Naive B cell (primary cell): ENCODE data around the gene EPB41L2. TPM values are rescaled to one million over a fixed set of nuclear protein-coding genes. Genes with fewer than 3 reads are reported as not detected.
A peak's percentile ranks its signal among the peaks of the same experiment; 100 is the strongest.

Experiments used
- ATAC-seq, 2 donors: fragments of 150-1000 bp; cut with Tn5 transposase; 2 replicates each; pipeline ENCODE4 v1.10.0; 2021; ENCODE audit warnings: low read depth in 2 of 2, mild to moderate bottlenecking in 2 of 2, moderate library complexity in 2 of 2
- DNase-seq: peaks from one replicate; pipeline ENCODE4 v3.0.0; 2022
- H3K27ac Mint-ChIP-seq, 6 donors: one replicate each; pipeline ENCODE4 v1.8.0; 2020 to 2022; ENCODE audit warnings: mild to moderate bottlenecking in 6 of 6, mixed read lengths in 6 of 6, moderate library complexity in 5 of 6, inconsistent platforms in 2 of 6
- H3K27me3 Mint-ChIP-seq, 3 donors: one replicate each; pipeline ENCODE4 v1.8.0; 2021 to 2022; ENCODE audit warnings: mixed read lengths in 3 of 3, mild to moderate bottlenecking in 1 of 3
- H3K36me3 Mint-ChIP-seq, 2 donors: one replicate each; pipeline ENCODE4 v1.8.0; 2020 to 2022; ENCODE audit warnings: mixed read lengths in 2 of 2, inconsistent platforms in 1 of 2, mild to moderate bottlenecking in 1 of 2
- H3K4me1 Mint-ChIP-seq, 3 donors: one replicate each; pipeline ENCODE4 v1.8.0; 2020 to 2022; ENCODE audit warnings: mixed read lengths in 3 of 3, inconsistent platforms in 1 of 3, mild to moderate bottlenecking in 1 of 3, moderate library complexity in 1 of 3
- H3K4me3 Mint-ChIP-seq, 8 donors: one replicate each; pipeline ENCODE4 v1.8.0; 2020 to 2022; ENCODE audit warnings: mild to moderate bottlenecking in 8 of 8, mixed read lengths in 8 of 8, moderate library complexity in 8 of 8, inconsistent platforms in 2 of 8
- H3K9me3 Mint-ChIP-seq, 7 donors: one replicate each; pipeline ENCODE4 v1.8.0; 2020 to 2022; ENCODE audit warnings: mixed read lengths in 7 of 7, mild to moderate bottlenecking in 5 of 7, inconsistent platforms in 2 of 7, moderate library complexity in 1 of 7
- polyA plus RNA-seq, 6 donors: library from polyadenylated mRNA; unstranded; fragments of 300-500 nt; fragmentation: Illumina TruSeq; gene quantifications; one replicate each; pipeline ENCODE4 v1.2.3, GENCODE V29; 2021; ENCODE audit warnings: low read depth in 6 of 6

EPB41L2 gene
- polyA plus RNA-seq, 6 donors from 2014 or later: 10.9 to 51.1 (median 34.0) TPM

DNA sequence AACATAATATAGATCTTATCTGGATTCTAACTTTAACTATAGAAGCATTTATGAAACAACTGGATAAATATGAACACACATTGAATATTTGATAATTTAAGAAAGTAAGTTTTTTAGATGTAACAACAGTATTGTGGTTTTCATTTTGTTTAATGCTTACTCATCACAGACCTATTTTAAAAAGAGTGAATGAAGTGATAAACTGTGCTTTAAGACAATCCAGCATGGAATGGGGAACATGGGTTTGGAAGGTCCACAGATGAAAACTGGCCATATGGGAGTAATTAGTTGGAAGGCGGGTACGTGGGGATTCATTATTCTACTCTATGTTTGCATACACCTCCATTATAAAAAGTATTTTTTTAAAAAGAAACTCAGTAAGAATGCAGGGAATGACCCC is 21.2 kb downstream of the EPB41L2 start:
- Mint-ChIP-seq H3K36me3 (no peaks in the 10 kb centered on the region), H3K9me3 (no peaks in the 10 kb centered on the region), H3K27ac (peak overlapping the region in 1 of 6 donors; percentile 15), H3K4me1 (peaks cover 6 to 17% (median 11%) of the 10 kb centered on the region in 3 donors), H3K4me3 (no peak overlapping the region), H3K27me3 (no peaks in the 10 kb centered on the region)
- ATAC-seq (no peak), DNase-seq (no peak)

DNA sequence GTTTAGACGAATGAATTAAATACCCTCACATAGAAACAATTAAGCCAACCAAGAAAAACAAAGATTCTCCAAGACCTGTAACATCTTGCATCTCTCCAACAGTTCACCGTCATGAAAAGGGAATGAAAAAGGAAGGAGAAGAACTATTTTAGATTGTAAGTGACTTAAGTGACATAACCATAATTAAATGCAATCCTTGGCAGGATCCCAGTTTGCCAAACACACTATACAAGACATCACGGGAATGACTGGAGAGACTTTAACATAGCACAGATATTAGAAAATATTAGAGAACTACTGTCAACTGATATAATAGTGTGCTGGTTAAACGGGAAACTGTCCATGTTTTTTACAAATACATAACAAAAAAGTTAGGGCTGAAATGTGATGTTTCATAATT is 22.2 kb downstream of the EPB41L2 start:
- DNase-seq (no peak), ATAC-seq (no peak)
- Mint-ChIP-seq H3K27ac (no peak overlapping the region), H3K4me3 (no peak overlapping the region), H3K4me1 (peaks cover 9 to 27% (median 10%) of the 10 kb centered on the region in 3 donors), H3K27me3 (no peaks in the 10 kb centered on the region), H3K36me3 (no peaks in the 10 kb centered on the region), H3K9me3 (no peaks in the 10 kb centered on the region)

DNA sequence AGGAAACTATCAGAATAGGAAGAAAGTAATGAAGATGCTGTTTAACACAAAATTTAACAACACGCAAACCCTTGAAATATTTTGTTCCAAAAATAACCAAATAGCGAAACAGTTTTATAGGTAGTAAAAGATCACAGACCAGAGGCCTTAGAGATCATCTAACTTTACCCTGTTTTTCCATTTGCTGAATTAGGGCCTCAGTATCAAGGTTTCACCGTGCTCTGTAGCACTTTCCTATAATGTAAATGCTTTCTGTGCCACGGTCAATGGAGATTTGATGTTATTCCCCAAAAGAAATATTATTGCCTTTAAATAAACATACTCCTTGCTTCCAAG is 23.7 kb downstream of the EPB41L2 start:
- H3K27me3 Mint-ChIP-seq: no peaks in the 10 kb centered on the region
- H3K4me3 Mint-ChIP-seq: no peak overlapping the region
- ATAC-seq: no peak
- DNase-seq: no peak
- no peak overlapping the region for H3K27ac Mint-ChIP-seq
- no peaks in the 10 kb centered on the region for H3K36me3 Mint-ChIP-seq
- no peaks in the 10 kb centered on the region for H3K9me3 Mint-ChIP-seq
- peaks cover 4 to 24% (median 12%) of the 10 kb centered on the region in 3 donors for H3K4me1 Mint-ChIP-seq

DNA sequence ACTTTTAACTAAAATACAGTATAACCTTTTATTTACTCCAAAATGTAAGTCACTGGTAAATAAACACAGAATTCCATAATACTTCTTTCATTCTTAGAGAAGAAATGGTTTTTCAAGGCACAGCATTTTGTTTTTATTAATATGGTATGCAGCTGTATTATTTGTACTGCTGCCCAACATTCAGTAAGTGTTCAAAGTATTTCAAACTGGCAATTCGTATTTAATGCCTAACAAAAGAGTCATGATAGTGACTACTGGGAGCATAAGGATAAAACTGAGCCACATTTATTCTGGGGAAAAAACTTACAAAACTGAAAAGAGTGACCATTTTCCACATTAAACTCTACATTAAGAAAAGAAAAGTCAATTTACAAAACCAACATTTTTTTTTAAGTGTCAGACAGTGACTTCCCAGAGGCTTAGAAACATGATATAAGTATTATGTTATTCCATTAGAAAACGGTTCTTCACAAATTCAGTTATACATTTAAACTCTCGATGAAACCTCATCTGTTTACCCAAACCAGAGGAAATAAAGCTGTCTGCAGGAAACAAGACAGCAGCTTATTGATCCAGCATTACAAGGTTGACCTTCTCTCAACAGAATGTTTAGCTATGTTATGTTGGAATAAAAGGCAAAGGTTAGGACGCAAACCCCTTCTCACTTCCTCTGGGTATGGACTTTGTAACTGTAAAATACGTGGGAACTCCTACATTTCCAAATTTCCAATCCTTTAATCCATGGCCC is 24.3 kb downstream of the EPB41L2 start:
- Mint-ChIP-seq H3K36me3 (no peaks in the 10 kb centered on the region), H3K4me1 (peaks cover 7 to 29% (median 15%) of the 10 kb centered on the region in 3 donors), H3K27me3 (no peaks in the 10 kb centered on the region), H3K27ac (no peak overlapping the region), H3K9me3 (no peaks in the 10 kb centered on the region), H3K4me3 (no peak overlapping the region)
- no peak for ATAC-seq
- no peak for DNase-seq

DNA sequence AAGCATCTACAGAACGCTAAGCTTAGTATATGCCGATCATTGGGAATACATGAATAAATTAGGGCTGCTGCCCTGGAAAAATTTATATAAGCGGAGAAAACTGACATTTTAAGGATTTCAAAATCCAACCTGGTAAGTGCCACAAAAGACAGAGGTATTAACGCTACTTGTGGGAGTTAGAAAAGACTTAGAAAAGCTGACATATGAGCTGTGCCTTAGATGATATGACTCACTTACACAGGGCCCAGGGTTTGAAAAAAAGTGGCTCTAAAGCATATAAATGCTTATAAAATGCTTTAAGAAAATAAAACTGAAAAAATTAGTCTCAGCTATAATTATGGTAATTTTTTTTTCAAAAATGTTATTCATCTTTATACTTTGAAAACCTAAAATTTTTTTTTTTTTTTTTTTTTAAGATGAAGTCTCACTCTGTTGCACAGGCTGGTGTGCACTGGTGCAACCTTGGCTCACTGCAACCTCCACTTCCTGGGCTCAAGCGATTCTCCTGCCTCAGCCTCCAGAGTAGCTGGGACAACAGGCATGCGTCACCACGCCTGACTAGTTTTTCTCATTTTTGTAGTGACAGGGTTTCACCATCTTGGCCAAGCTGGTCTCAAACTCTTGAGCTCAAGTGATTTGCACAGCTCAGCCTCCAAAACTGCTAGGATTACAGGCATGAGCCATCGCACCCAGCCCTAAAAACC is 25.7 kb downstream of the EPB41L2 start:
- no peak for ATAC-seq
- Mint-ChIP-seq H3K4me3 (no peak overlapping the region), H3K4me1 (peaks cover 17 to 34% (median 22%) of the 10 kb centered on the region in 3 donors), H3K9me3 (no peaks in the 10 kb centered on the region), H3K36me3 (no peaks in the 10 kb centered on the region), H3K27me3 (no peaks in the 10 kb centered on the region), H3K27ac (no peak overlapping the region)
- DNase-seq: no peak

DNA sequence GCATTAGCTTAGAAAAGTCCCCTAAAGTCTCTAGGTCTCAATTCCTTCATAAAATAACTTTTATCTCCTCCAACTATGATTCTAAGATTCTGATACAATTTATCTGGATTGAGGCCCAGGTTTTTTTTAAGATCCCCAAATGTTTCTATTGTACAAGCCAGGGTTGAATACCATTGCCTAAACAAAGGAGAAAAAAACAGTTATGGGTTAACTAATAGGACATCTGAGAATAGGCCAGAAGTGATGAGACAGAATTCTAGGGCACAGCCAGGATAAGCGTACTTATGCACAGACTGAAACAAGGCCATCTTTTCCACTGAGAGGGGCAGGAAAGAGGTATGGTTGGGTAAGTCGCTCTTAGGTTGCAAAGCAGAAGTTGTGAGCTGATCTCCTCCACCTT is 26.4 kb downstream of the EPB41L2 start:
- ATAC-seq: no peak
- DNase-seq: no peak
- no peaks in the 10 kb centered on the region for H3K9me3 Mint-ChIP-seq
- H3K4me1 Mint-ChIP-seq: peaks cover 17 to 30% (median 22%) of the 10 kb centered on the region in 3 donors
- H3K4me3 Mint-ChIP-seq: no peak overlapping the region
- H3K36me3 Mint-ChIP-seq: no peaks in the 10 kb centered on the region
- H3K27me3 Mint-ChIP-seq: no peaks in the 10 kb centered on the region
- H3K27ac Mint-ChIP-seq: no peak overlapping the region

DNA sequence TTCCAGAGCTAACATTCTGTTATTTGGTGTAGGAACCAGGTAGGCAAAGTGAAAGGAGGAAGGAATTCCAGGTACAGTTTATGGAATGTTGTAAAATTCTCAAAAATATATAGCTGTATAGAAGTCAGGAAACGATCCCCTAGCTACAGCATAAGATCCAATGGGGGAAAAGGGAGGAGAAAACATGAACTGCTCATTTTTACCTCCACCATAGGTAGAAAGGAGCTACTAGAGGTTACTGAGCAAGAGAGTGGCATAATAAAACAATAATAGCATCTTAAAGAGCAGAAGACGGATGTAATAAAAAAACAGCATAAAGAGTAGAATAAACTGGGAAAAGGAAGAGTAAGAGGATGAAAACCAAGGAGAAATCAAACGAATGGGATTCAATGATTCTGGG is 26.9 kb downstream of the EPB41L2 start:
- no peaks in the 10 kb centered on the region for H3K36me3 Mint-ChIP-seq
- H3K9me3 Mint-ChIP-seq: no peaks in the 10 kb centered on the region
- no peak for DNase-seq
- H3K4me3 Mint-ChIP-seq: no peak overlapping the region
- H3K4me1 Mint-ChIP-seq: peaks cover 17 to 30% (median 25%) of the 10 kb centered on the region in 3 donors
- no peaks in the 10 kb centered on the region for H3K27me3 Mint-ChIP-seq
- no peak for ATAC-seq
- no peak overlapping the region for H3K27ac Mint-ChIP-seq

DNA sequence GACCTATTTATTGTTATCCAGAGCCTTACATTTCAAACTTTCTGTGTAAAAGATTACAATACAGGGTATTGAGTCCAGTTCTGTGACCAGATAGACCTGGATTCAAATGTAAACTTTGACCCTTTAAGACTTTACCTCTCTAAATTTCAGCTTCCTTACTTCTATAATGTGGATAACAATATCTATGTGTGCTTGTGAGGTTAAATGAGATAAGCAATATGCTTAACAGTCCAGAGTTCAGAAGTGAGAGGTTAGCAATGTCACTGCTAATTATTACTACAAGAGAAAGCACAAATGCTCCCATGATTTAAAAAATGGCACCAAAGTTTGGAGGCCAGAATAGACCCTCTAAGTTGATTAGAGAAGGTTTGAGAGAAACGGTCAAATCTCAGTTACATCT is 27.5 kb downstream of the EPB41L2 start:
- Mint-ChIP-seq H3K4me3 (no peak overlapping the region), H3K36me3 (no peaks in the 10 kb centered on the region), H3K9me3 (no peaks in the 10 kb centered on the region), H3K4me1 (peaks cover 17 to 30% (median 28%) of the 10 kb centered on the region in 3 donors), H3K27me3 (no peaks in the 10 kb centered on the region), H3K27ac (no peak overlapping the region)
- DNase-seq (no peak), ATAC-seq (no peak)

DNA sequence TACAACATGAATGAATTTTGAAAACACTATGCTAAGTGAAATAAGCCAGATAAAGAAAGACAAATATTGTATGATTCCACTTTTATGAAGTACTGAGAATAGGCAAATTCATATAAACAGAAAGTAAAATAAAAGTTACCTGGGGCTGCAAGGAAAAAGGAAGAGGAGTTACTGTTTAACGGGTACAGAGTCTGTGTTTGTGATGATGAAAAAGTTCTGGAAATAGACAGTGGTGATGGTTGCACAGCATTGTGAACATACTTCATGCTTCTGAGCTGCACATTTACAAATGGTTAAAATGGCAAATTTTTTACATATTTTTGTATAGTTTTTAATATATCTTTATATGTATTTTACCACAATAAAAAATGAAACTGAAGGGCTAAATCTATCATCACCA is 29.4 kb downstream of the EPB41L2 start:
- Mint-ChIP-seq H3K4me1 (peaks cover 25 to 44% (median 40%) of the 10 kb centered on the region in 3 donors), H3K27ac (no peak overlapping the region), H3K4me3 (no peak overlapping the region), H3K27me3 (no peaks in the 10 kb centered on the region), H3K36me3 (no peaks in the 10 kb centered on the region), H3K9me3 (no peaks in the 10 kb centered on the region)
- ATAC-seq (no peak), DNase-seq (no peak)

DNA sequence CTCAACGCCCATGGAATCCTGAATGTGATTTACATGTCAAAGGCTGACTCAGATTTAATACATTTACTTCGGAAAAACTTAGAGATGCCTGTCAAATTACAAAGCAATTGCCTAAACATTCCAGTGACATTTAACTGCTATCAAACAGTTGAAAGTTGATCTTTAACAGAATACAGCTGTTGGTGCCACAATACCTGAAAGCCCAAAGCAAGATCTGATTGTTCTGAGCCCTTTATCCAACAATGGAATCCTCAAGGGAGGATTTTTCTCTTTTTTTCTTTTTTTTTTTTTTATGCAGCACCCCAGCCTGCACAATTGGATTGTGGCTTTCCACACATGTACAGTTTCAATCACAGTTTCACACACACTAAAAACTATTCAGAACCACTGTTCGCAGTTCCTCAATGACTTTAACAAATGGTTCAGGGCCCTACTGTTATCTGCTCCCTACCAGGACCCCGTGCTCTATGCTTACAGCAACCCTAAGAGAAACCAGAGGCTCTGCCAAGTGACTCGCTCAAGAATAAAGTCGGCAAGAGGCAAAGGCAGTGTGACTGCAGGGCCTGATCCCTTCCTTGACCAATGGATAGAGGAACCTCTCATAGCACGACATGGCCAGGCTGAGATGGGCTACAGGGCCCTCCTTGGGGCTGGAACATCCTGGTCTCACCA is 33.3 kb downstream of the EPB41L2 start:
- H3K4me3 Mint-ChIP-seq: no peak overlapping the region
- H3K27me3 Mint-ChIP-seq: no peaks in the 10 kb centered on the region
- peaks cover 0 to 1% (median 0%) of the 10 kb centered on the region in 7 donors for H3K9me3 Mint-ChIP-seq
- ATAC-seq (peak in 1 of 2 donors; percentile 35), DNase-seq (no peak)
- no peaks in the 10 kb centered on the region for H3K36me3 Mint-ChIP-seq
- peaks cover 36 to 53% (median 50%) of the 10 kb centered on the region in 3 donors for H3K4me1 Mint-ChIP-seq
- H3K27ac Mint-ChIP-seq: no peak overlapping the region

DNA sequence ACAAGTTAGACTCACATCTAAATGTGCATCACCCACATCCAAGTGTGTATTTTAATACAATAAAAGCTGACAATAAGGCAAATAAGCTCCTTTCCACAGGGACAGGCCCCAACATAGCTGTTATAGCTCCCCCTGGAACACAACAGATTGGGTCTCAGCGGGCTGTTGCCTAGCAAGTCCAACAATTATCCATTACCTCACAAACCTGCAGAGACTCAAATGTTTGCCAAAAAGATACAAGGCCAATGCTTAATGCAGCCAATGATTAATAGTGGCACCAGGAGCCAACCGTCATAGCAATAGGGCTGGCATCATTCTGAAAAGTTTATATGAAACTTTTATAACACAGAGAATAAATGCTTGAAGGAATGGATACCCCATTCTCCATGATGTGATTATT is 35.7 kb downstream of the EPB41L2 start:
- peaks cover 34 to 52% (median 38%) of the 10 kb centered on the region in 3 donors for H3K4me1 Mint-ChIP-seq
- no peak for ATAC-seq
- H3K9me3 Mint-ChIP-seq: peaks cover 0 to 1% (median 0%) of the 10 kb centered on the region in 7 donors
- H3K4me3 Mint-ChIP-seq: no peak overlapping the region
- no peaks in the 10 kb centered on the region for H3K36me3 Mint-ChIP-seq
- H3K27ac Mint-ChIP-seq: no peak overlapping the region
- no peak for DNase-seq
- no peaks in the 10 kb centered on the region for H3K27me3 Mint-ChIP-seq

DNA sequence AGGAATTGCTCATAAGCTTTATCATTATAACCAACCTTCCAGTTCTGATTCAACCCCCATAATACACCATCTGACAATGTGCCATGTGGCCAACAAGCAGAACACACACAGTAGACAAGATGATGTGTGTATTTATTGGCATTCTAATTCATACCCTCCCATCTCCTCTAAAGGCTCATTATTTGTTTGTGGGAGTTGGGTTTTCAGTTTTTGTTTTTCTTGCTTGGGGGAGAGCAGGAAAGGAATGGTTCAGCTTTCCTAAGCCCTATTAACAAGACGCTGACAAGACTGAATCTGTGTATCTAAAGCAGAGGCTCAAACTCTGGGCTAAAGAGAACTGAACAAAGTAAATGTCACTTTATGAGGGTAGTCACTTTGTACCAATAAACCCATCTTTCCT is 36.8 kb downstream of the EPB41L2 start:
- no peaks in the 10 kb centered on the region for H3K36me3 Mint-ChIP-seq
- H3K9me3 Mint-ChIP-seq: peaks cover 0 to 1% (median 0%) of the 10 kb centered on the region in 7 donors
- no peak for ATAC-seq
- H3K4me1 Mint-ChIP-seq: peaks cover 34 to 50% (median 38%) of the 10 kb centered on the region in 3 donors
- no peak overlapping the region for H3K4me3 Mint-ChIP-seq
- H3K27me3 Mint-ChIP-seq: no peaks in the 10 kb centered on the region
- peak overlapping the region in 1 of 6 donors; percentile 28 for H3K27ac Mint-ChIP-seq
- DNase-seq: no peak

DNA sequence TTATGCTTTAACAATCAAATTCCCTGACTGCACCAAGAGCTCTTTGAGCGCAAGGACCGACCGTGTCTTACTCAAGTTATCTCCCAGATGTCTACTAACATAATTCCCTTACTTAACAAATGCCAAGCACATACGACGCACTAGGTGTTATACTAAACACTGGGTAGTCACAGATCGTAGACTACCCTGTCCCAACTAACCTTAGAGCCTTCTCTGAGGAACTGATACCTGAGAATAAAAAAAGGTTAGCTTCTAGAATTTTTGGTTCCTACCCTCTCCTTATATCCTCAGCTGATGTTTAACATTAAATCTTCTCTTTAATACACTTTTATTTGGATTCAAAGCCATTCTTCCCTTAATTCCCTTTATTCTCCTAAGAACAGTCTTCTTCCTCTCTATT is 38.5 kb downstream of the EPB41L2 start:
- DNase-seq (no peak), ATAC-seq (no peak)
- no peaks in the 10 kb centered on the region for H3K27me3 Mint-ChIP-seq
- H3K4me3 Mint-ChIP-seq: no peak overlapping the region
- peaks cover 28 to 39% (median 31%) of the 10 kb centered on the region in 3 donors for H3K4me1 Mint-ChIP-seq
- H3K27ac Mint-ChIP-seq: peak overlapping the region in 1 of 6 donors; percentile 40
- H3K36me3 Mint-ChIP-seq: peaks cover 0 to 5% of the 10 kb centered on the region in 2 donors
- peaks cover 0 to 1% (median 0%) of the 10 kb centered on the region in 7 donors for H3K9me3 Mint-ChIP-seq
